Muscle layer of colon (tissue), 2 donors: ENCODE data around the gene DAPK2.
"Not testable (repeated sequence)": the region's sequence is repeated elsewhere in the genome, so short reads cannot be mapped to it uniquely, and the experiment has no call there.

Experiments used
- H3K27ac ChIP-seq: one replicate; pipeline ENCODE4 v1.7.0; 2013; ENCODE audit warnings: low read depth, mild to moderate bottlenecking, low read length, moderate library complexity
- H3K27me3 ChIP-seq, 2 donors: one replicate each; pipeline ENCODE4 v1.7.0; 2013; ENCODE audit warnings: low read length in 2 of 2, mild to moderate bottlenecking in 2 of 2; ENCODE audit not compliant: insufficient read depth in 2 of 2, control insufficient read depth in 1 of 2
- H3K36me3 ChIP-seq: one replicate; pipeline ENCODE4 v1.7.0; 2013; ENCODE audit warnings: mild to moderate bottlenecking, low read length; ENCODE audit not compliant: insufficient read depth
- H3K4me1 ChIP-seq: one replicate; pipeline ENCODE4 v1.7.0; 2013; ENCODE audit warnings: mild to moderate bottlenecking, low read length; ENCODE audit not compliant: insufficient read depth
- H3K4me3 ChIP-seq, 2 donors: one replicate each; pipeline ENCODE4 v1.7.0; 2013; ENCODE audit warnings: low read length in 2 of 2, low read depth in 1 of 2, mild to moderate bottlenecking in 1 of 2, moderate library complexity in 1 of 2
- H3K9ac ChIP-seq: one replicate; pipeline ENCODE4 v1.7.0; 2013; ENCODE audit warnings: low read length
- H3K9me3 ChIP-seq: one replicate; pipeline ENCODE4 v1.7.0; 2013; ENCODE audit warnings: mild to moderate bottlenecking, low read length
- donor health status: abdominal sarcoma.
- donor health status: Adenocarcinoma of cecum.

Gene DAPK2

DNA sequence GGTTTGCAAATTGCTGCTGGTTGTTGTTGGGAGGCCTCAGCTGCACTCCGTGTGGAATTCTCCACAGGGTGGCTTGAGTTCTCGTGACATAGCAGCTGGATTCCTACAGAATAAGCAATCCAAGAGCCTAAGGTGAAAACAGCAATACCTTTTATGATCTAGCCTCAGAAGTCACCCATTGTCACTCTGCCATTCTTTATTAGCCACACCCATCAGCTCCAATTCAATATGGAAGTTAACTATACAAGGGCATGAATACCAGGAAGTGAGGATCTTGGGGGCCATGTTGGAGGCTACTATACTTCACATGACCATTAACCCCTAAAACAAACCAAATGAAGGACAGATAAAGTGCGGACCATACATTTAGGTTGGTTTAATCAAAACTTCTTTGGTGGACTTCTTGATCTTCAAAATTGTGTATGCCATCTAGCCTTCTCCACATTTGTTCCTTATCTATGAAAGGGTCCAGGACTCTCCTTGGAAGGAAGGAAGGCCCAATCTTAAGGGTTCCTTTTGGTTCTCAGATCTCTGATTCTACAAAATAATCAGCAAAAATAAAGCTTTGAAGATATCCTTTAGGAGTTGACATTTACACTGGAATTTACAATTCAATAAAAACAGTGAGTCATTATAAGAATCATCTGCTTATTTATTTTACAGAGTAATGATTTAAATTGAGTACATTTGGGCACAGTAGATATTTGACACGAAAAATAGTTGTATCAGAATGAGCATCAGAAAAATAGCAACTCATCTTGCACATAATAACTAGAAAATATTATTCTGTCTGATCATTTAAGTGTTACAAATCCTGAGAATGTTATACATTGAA is 25.9 kb upstream of the DAPK2 start:
- H3K27me3 ChIP-seq = no peaks in the 10 kb centered on the region
- no peak overlapping the region for H3K9ac ChIP-seq
- no peak overlapping the region for H3K4me3 ChIP-seq
- peaks cover 9% of the 10 kb centered on the region for H3K36me3 ChIP-seq
- peaks cover 26% of the 10 kb centered on the region for H3K4me1 ChIP-seq
- no peaks in the 10 kb centered on the region for H3K9me3 ChIP-seq
- H3K27ac ChIP-seq = no peak overlapping the region

DNA sequence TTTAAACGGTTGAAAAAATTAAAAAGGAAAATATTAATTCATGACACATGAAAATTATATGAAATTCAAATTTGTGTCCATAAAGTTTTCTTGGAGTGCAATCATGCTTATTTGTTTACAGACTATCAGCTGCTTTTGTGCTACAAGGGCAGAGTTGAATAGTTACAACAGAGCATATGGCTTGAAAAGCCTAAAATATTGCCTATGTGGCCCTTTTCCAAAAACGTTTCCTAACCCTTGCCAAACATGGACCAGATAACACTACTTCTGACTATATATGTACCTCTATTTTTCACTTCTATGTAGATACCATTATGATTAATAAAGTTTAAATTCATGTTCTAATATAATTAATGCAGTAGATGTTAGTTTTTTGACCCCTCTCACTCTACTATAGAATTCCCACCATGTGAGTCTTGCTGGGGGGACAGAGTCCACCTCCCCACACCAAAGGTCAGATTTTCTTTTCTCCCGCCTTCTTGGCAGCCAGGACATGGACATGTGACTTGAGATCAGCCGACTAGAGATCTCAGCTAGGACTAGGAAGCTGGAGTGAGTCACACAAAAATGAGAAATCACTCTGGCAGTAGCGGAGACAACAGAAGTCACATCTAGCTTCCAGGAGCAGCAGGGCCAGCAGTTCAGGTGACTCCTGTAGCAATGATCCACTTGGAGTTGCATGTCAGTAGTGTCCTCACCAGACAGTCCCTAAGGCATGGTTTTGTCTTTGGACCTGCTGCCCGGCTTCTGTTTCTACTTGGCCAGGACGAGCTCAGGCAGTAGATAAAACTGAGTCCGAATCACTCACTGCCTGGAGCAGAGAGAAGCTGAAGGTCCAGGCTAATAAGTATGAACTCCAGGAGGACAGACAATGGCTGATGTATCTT is 24.9 kb upstream of the DAPK2 start:
- peaks cover 9% of the 10 kb centered on the region for H3K36me3 ChIP-seq
- H3K4me1 ChIP-seq = peaks cover 26% of the 10 kb centered on the region
- no peak overlapping the region for H3K27ac ChIP-seq
- H3K27me3 ChIP-seq = no peaks in the 10 kb centered on the region
- no peak overlapping the region for H3K4me3 ChIP-seq
- H3K9ac ChIP-seq = no peak overlapping the region
- H3K9me3 ChIP-seq = no peaks in the 10 kb centered on the region

DNA sequence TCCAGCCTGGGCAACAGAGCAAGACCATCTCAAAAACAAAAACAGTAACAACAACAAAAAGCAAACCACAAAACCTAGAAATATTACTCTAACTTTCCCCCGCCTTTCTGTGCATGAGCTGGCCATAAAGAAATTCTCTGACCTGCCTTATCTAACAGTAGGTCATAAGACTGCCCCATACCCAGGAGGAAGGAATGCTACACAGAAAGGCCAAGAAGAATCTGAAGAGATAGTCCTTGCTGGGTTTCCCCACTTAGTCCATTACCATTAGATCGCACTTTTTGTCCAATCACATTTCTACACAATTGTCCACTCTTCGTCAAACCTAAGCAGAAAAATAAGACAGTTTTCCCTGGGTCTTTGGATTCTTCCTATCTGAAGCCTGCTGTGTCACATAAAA is 23.8 kb upstream of the DAPK2 start:
- H3K36me3 ChIP-seq = peaks cover 9% of the 10 kb centered on the region
- H3K9ac ChIP-seq = no peak overlapping the region
- H3K4me1 ChIP-seq = peaks cover 26% of the 10 kb centered on the region
- no peaks in the 10 kb centered on the region for H3K9me3 ChIP-seq
- H3K27ac ChIP-seq = no peak overlapping the region
- no peak overlapping the region for H3K4me3 ChIP-seq
- no peaks in the 10 kb centered on the region for H3K27me3 ChIP-seq

DNA sequence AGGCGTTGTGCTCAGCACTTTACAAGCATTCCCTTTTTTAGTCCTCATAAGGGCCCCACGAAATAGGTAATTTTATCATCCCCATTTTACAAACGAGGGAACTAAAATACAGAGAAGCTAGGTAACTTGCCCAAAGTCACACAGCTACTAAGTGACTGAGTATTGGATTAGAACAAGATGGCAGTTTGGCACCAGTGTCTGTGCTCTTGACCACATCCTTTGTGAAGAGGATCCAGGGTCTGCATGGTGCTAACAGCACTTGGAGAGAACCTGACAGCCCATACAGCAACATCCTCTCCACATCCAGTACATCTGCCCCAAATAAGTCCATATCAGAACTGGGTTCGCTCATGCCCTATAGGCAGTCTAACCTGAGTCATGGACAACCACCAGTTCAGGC is 21.8 kb upstream of the DAPK2 start:
- Histone ChIP-seq H3K4me3 (no peak overlapping the region), H3K9ac (no peak overlapping the region), H3K36me3 (peaks cover 9% of the 10 kb centered on the region), H3K27ac (no peak overlapping the region), H3K9me3 (no peaks in the 10 kb centered on the region), H3K27me3 (no peaks in the 10 kb centered on the region), H3K4me1 (peaks cover 26% of the 10 kb centered on the region)

DNA sequence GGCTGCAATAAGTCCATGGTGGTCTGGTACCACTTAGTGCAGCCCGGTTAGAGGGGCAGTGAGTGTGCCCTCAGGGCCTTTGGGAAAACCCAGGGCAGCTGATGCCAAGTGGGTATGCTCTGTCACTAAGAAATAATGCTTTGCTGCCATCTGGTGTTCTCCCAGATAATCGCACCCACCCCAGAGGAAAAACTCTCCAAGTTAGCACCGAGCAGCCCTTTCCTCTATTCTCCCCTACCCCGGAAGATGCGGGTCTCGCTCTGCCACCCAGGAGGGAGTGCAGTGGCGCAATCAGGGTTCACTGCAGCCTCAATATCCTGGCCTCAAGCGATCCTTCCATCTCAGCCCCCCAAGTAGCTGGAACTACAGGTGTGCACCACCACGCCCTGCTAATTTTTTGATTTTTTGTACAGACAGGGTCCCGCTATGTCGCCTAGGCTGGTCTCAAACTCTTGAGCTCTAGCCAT is 21.3 kb upstream of the DAPK2 start:
- Histone ChIP-seq H3K9me3 (no peaks in the 10 kb centered on the region), H3K27me3 (no peaks in the 10 kb centered on the region), H3K4me1 (peaks cover 26% of the 10 kb centered on the region), H3K4me3 (no peak overlapping the region), H3K27ac (no peak overlapping the region), H3K36me3 (peaks cover 9% of the 10 kb centered on the region), H3K9ac (no peak overlapping the region)

DNA sequence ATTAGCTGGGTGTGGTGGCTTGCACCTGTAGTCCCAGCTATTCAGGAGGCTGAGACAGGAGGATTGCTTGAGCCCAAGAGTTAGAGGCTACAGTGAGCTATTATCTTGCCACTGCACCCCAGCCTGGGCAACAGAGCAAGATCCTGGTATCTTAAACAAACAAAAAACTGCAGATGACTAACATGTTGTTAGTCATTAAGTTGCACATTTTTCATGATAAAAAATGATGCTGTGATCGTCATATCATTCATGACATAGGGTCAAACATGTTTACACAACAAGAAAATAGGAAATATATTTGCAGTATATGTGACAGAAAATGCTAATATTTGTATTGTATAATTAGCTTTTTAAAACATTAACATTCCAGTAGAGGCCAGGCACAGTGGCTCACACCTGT is 20.2 kb upstream of the DAPK2 start:
- H3K4me3 ChIP-seq = no peak overlapping the region
- H3K36me3 ChIP-seq = no peaks in the 10 kb centered on the region
- H3K27me3 ChIP-seq = no peaks in the 10 kb centered on the region
- H3K9me3 ChIP-seq = no peaks in the 10 kb centered on the region
- peaks cover 23% of the 10 kb centered on the region for H3K4me1 ChIP-seq
- H3K9ac ChIP-seq = no peak overlapping the region
- no peak overlapping the region for H3K27ac ChIP-seq

DNA sequence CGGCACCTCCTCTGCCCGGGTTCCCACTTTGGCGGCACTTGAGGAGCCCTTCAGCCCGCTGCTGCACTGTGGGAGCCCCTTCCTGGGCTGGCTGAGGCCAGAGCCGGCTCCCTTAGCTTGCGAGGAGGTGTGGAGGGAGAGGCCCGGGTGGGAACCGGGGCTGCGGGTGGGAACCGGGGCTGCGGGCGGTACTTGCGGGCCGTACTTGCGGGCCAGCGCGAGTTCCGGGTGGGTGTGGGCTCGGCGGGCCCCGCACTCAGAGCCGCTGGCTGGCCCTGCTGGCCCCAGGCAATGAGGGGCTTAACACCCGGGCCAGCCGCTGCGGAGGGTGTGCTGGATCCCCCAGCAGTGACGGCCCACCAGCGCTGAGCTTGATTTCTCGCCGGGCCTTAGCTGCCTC is 14.4 kb upstream of the DAPK2 start:
- H3K4me1 ChIP-seq = no peaks in the 10 kb centered on the region

DNA sequence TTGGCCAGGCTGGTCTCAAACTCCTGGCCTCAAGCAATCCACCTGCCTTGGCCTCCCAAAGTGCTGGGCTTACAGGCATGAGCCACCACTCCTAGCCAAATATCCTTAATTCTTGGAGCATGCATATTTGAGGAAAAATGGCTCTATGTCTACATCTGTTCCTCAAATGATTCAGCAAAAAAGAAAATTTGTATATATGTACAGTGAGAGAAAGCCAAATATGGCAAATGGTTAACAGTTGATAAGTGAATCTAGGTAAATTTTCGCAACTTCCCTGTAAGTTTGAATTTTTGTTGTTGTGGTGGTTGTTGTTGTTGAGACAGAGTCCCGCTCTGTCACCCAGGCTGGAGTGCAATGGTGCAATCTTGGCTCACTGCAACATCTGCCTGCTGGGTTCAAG is 12.8 kb upstream of the DAPK2 start:
- not testable (repeated sequence) for H3K4me1 ChIP-seq, H3K9me3 ChIP-seq, H3K36me3 ChIP-seq, H3K27me3 ChIP-seq, H3K9ac ChIP-seq, H3K4me3 ChIP-seq, H3K27ac ChIP-seq

More for the DNA sequence above, 14.4 kb upstream of the DAPK2 start:
- no peaks in the 10 kb centered on the region for H3K9me3 ChIP-seq
- H3K9ac ChIP-seq = no peak overlapping the region
- H3K36me3 ChIP-seq = no peaks in the 10 kb centered on the region
- no peaks in the 10 kb centered on the region for H3K27me3 ChIP-seq
- H3K27ac ChIP-seq = no peak overlapping the region
- no peak overlapping the region for H3K4me3 ChIP-seq

DNA sequence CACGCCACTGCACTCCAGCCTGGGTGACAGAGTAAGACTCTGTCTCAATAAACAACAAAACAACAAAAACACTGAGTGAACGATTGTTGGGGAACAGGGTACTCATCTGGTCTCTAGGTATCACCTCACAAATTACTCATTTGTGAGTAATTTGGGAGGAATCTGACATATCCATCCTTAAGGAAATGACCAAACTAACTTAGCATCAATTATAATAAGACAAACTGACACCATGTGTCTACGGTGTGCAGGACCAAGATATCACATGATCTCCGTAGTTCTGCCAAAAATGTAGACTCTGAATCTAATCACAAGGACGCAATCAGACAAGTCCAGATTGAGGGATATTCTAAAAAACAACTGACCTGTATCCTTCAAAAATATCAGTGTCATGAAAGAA is 12.0 kb upstream of the DAPK2 start:
- H3K9ac ChIP-seq = no peak overlapping the region
- no peaks in the 10 kb centered on the region for H3K27me3 ChIP-seq
- no peak overlapping the region for H3K27ac ChIP-seq

DNA sequence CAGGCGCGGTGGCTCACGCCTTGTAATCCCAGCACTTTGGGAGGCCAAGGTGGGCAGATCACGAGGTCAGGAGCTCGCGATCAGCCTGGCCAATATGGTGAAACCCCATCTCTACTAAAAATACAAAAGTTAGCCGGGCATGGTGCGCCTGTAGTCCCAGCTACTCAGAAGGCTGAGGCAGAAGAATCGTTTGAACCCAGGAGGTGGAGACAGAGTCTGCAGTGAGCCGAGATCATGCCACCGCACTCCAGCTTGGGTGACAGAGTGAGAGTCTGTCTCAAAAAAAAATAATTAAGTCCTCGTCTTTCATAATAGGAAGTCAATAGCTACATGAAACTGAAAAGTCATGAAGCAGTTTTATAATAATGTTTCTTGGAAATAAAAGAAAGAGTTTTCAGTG is 7.4 kb upstream of the DAPK2 start:
- not testable (repeated sequence) for H3K4me1 ChIP-seq, H3K27ac ChIP-seq, H3K27me3 ChIP-seq, H3K9ac ChIP-seq, H3K9me3 ChIP-seq, H3K36me3 ChIP-seq, H3K4me3 ChIP-seq

More for the DNA sequence above, 12.0 kb upstream of the DAPK2 start:
- Histone ChIP-seq H3K9me3 (no peaks in the 10 kb centered on the region), H3K4me3 (no peak overlapping the region), H3K4me1 (no peaks in the 10 kb centered on the region), H3K36me3 (no peaks in the 10 kb centered on the region)

DNA sequence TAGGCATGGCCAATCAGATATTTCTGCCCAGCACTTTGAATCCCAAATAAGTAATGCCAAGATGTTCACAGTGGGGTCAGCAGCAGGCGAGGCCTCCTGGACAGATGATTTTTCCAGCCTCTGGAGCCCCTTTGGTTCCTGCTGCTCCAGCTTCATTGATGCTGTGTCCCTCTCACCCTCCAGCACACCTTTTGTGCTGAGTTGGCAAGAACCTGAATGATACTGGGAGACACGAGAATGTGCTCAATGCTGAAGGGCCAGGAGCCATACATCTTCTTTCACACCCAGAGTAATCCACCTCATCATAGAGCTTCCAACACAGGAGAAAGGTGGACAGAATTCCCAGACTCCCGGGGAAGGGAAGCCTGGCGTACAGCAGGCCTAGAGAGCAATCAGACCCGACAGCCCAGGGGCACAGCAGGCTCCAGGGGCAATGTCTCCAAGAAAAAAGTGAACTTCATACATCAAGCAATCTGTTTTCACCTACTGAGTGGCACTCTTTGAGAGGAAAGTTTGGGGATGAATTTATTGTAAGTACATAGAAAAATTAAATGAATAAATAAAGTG is 6.7 kb upstream of the DAPK2 start:
- Histone ChIP-seq H3K36me3 (no peaks in the 10 kb centered on the region), H3K27me3 (no peaks in the 10 kb centered on the region), H3K4me3 (no peak overlapping the region), H3K9me3 (no peaks in the 10 kb centered on the region), H3K9ac (no peak overlapping the region), H3K27ac (no peak overlapping the region), H3K4me1 (no peaks in the 10 kb centered on the region)
